ACHN (cell line): ENCODE measurements around the gene SIT1.

Source experiments
- DNase-seq: peaks from one replicate; pipeline ENCODE4 v3.0.0-alpha.2; 2015
- in situ Hi-C: cut with HindIII; loops from 2 replicates; pipeline ENCODE4 v1.10.0; 2017; ENCODE audit warnings: low sequenced_read_pairs, low pct_ligation_motif_present, low pct_unique_long_range_greater_than_20kb

The SIT1 gene

GRCh38 chr9:35684921-35685320 is 34.2 kb upstream of the SIT1 start:
- in situ Hi-C loops: no loop called here

DNA sequence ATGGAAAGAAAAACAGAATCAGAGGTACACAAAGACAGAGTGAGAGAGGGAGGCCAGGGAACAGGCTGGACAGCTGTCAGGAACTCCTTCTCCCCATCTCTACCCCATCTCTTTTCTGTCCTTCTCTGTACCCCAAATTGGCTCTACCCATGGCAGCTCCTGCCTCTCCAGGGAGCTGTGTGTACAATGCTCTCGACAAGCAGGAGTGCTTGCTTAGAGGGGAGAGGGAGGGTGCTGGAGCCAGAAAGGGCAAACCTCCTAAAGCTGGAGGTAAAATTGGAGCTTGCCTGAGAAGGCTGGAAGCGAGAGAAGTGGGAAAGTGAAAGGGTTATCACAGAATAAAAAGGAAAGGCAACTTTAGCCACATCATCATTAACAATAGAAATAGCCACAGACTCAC is 32.6 kb upstream of the SIT1 start:
- DNase-seq: no peak
- in situ Hi-C loops: no loop called here

More at GRCh38 chr9:35684921-35685320, 34.2 kb upstream of the SIT1 start:
- DNase-seq: no peak

- in situ Hi-C loops: no loop called here
Observed at GRCh38 chr9:35682520-35683315, 32.0 kb upstream of the SIT1 start.

DNA sequence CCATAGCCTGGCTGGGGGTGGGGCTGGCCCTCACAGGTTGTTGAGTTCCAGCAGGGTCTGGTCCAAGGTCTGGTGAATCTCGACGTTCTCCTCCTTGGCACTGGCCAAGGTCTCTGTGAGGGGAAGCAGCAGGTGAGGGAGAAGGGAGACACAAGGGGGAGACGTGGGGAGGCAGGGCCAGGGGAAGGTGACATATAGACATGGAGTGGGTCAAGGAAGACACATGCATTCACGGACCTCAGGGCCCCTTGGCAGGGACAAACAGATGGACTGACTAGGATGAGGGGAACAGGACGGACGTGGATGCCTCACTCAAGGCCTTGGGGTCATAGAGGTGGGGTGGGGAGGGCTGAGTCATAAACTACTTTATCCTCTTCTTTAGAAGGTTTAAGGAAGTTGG is 31.3 kb upstream of the SIT1 start:
- in situ Hi-C loops: no loop called here
- DNase-seq: no peak

More at GRCh38 chr9:35682520-35683315, 32.0 kb upstream of the SIT1 start:
- no peak for DNase-seq

DNA sequence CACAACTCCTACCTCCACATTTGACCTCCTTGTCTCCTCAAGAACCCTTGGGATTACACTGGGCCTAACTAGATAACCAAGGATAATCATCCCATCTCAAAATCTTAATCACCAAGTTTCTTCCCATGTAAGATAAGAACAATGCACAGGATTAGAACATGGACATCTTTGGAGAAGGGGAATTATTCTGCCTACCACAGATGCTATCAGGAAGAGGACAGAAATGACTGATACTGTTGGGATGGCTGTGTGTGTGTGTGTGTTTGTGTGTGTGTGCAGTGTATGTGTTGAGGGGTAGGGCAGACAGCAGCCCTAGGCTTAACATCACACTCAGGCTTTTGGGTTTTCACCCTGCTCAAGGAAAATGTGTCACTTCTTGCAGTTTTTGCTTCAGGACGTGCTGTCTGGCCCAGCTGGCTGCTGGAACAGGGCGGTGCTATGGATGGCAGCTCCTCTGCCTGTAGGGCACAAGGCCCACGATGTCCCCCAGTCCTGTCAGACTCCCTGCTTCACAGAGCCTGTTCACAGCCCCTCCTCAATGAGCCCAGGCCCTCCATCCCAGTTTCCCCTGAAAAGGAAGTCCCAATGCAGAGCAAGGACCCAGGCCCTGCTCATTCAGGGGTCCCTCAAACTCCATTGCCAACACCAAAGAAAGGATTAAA is 30.7 kb upstream of the SIT1 start:
- DNase-seq: no peak
- in situ Hi-C loops: no loop called here

GRCh38 chr9:35680331-35681105 is 29.8 kb upstream of the SIT1 start:
- in situ Hi-C loops: no loop called here
- no peak for DNase-seq

- no peak for DNase-seq
- in situ Hi-C loops: no loop called here
Observed at GRCh38 chr9:35679766-35680330, 29.1 kb upstream of the SIT1 start.

DNA sequence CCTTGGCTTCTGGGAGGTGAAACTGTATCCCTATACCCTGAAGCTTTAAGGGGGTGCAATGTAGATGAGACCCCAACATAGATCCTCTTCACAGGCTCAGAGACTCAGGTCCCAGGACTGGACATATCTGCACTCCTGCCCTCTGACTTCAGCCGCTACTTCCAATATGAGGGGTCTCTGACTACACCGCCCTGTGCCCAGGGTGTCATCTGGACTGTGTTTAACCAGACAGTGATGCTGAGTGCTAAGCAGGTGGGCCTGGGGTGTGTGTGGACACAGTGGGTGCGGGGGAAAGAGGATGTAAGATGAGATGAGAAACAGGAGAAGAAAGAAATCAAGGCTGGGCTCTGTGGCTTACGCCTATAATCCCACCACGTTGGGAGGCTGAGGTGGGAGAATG is 28.4 kb upstream of the SIT1 start:
- in situ Hi-C loops: no loop called here
- DNase-seq: no peak

DNA sequence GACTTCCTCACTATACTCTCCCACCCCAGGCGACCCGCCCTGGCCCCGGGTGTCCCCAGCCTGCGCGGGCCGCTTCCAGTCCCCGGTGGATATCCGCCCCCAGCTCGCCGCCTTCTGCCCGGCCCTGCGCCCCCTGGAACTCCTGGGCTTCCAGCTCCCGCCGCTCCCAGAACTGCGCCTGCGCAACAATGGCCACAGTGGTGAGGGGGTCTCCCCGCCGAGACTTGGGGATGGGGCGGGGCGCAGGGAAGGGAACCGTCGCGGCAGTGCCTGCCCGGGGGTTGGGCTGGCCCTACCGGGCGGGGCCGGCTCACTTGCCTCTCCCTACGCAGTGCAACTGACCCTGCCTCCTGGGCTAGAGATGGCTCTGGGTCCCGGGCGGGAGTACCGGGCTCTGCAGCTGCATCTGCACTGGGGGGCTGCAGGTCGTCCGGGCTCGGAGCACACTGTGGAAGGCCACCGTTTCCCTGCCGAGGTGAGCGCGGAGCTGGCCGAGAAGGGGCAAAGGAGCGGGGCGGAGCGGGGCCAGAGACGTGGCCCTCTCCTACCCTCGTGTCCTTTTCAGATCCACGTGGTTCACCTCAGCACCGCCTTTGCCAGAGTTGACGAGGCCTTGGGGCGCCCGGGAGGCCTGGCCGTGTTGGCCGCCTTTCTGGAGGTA is 25.1 kb upstream of the SIT1 start:
- in situ Hi-C loops: no loop called here
- DNase-seq: no peak

GRCh38 chr9:35675204-35675603 is 24.5 kb upstream of the SIT1 start:
- in situ Hi-C loops: no loop called here
- DNase-seq: no peak

DNA sequence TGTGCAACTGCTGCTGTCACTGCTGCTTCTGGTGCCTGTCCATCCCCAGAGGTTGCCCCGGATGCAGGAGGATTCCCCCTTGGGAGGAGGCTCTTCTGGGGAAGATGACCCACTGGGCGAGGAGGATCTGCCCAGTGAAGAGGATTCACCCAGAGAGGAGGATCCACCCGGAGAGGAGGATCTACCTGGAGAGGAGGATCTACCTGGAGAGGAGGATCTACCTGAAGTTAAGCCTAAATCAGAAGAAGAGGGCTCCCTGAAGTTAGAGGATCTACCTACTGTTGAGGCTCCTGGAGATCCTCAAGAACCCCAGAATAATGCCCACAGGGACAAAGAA is 23.3 kb upstream of the SIT1 start:
- no peak for DNase-seq
- in situ Hi-C loops: no loop called here

GRCh38 chr9:35673132-35674024 is 22.6 kb upstream of the SIT1 start, which contains the start of gene CA9:
TSS of gene CA9 (plus strand) at chr9:35673928. CDS start at chr9:35673960, 32 bp downstream.
- DNase-seq: no peak
- in situ Hi-C loops: no loop called here

- DNase-seq: peak; percentile 72
- in situ Hi-C loops: no loop called here
Observed at GRCh38 chr9:35669331-35670145, 18.8 kb upstream of the SIT1 start.

DNA sequence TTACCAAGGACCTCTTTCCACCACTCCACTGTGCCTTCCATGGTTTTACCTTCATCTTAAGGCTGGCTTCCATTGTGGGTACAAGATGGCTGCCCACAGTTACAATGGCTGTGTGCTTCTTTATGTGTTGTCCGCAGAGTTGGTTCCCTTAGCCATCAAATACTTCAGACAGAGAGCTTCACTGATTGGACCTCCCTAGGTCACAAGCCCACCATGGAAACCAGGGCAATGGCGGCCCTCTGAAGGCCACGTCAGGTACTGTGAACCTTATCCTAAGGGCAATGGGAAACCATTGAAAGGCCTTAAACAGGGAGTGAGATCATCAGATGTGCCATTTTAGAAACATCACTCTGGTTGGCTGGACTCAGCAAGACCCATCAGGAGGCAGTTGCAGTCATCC is 17.2 kb upstream of the SIT1 start:
- in situ Hi-C loops: no loop called here
- no peak for DNase-seq

DNA sequence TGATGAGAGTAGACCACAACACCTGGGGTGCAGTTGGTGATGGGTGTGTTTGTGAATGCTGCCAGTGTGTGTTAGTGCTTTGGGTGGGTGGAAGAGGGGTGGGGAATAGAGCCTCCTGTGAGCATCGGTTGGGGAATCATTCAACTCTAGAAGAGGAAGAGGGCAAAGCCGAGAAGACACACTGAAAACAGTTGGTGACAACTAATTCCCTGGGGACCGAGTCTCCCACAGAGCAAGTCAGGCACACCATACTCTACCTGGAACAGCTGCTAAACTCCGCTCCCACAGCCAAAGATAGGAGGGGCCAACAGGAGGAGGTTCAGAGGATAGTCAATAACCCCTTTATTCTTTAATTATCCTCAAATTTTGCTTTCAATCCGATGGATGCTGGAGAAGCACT is 15.8 kb upstream of the SIT1 start:
- in situ Hi-C loops: no loop called here

DNA sequence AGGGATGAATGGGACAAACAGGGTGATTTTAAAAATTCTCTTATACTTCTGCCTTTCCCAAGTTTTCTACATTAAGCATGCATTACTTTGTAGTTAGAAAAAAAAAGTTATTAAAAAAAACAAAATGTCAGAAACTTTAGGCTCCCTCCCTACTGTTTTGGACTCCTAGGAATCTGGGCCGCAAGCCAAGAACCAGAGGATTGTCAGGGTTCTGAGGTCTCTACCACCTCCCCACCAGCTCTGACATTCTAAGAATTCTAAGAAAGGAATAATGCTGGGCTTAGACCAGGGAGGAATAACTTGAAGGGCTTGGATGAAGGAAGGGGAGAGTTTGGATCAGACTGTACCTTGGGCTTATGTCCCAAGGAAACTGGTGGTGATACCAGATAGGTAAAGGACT is 15.3 kb upstream of the SIT1 start:
- in situ Hi-C loops: no loop called here
- peak; percentile 43 for DNase-seq

More for the DNA sequence above, 15.8 kb upstream of the SIT1 start:
- DNase-seq: no peak

GRCh38 chr9:35665471-35665818 is 14.7 kb upstream of the SIT1 start:
- in situ Hi-C loops: no loop called here
- no peak for DNase-seq
